ENCODE data around the gene ACTN1. TPM values are rescaled to one million over a fixed set of nuclear protein-coding genes. Genes with fewer than 3 reads are reported as not detected.

ACTN1 gene
- total RNA-seq, 1 experiment from 2014 or later = 212 TPM

DNA sequence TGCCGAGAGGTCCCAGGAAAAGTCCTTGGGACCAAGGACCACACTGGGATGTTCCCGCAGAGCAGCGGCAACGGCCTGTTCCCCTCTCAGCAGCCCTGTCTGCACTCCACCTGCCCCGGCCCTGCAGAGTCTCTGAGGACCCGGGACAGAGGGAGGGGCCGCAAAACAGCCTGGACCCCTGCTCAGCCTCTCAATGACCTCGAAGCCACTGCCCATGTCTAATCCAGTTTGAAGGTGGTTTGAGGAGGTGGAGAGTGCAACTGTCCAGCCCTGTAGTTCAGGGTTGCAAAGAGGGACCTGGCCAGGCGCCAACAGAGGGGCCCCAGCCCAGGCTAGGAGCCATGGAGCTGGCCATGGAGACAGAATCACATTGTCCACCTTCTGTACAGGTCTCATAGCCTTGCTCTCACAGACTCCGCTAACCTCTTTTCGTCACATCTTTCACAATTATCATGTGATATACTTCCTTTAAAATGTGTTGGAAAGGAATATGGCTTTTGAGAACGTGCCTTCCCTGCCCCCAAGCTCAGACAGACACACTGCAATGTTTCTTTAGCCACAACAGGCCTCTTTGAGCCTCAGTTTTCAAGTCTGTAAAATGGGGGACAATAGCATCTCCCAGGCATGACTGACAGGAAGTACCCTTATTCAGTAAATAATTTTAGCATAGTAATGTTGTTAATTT, 49.3 kb downstream of the ACTN1 start:
- TF ChIP-seq POLR2AphosphoS5 (IDR thresholded peaks at IDR 0.05; ENCODE audit: low read depth, low read length) (no peak), SIN3A (IDR thresholded peaks at IDR 0.05; ENCODE audit: borderline replicate concordance, insufficient read depth, low read depth, low read length) (no peak), TCF7L2 (IDR thresholded peaks at IDR 0.05; ENCODE audit: low read depth, low read length) (no peak), CTCF (IDR thresholded peaks at IDR 0.05) (no peak), REST (IDR thresholded peaks at IDR 0.05; ENCODE audit: insufficient read depth in 1 of 2, low read depth in 2 of 2, low read length in 1 of 2) (no peak)
- intact Hi-C loops (cut with micrococcal nuclease; ENCODE audit: unreplicated experiment) (no loop called here), in situ Hi-C loops (cut with HindIII; ENCODE audit: low pct_unique_long_range_greater_than_20kb, low sequenced_read_pairs) (no loop called here)
- CTCF ChIA-PET = no interaction called here
- Histone ChIP-seq H3K4me1 (ENCODE audit: control insufficient read depth, insufficient read depth, low read length) (peaks cover 10% of the 10 kb centered on the region), H3K4me3 (ENCODE audit: low read depth in 2 of 2, low read length in 2 of 2) (no peak overlapping the region), H3K9me3 (ENCODE audit: control insufficient read depth, insufficient read depth, low read depth, low read length) (no peaks in the 10 kb centered on the region), H3K36me3 (ENCODE audit: control insufficient read depth, insufficient read depth, low read length) (no peaks in the 10 kb centered on the region), H3K27me3 (ENCODE audit: control insufficient read depth, insufficient read depth, low read length) (no peaks in the 10 kb centered on the region), H3K27ac (ENCODE audit: low read length) (no peak overlapping the region)
- DNase-seq (ENCODE audit: low read depth, low spot score) (no peak), ATAC-seq (no peak)
- POLR2A ChIA-PET = no interaction called here
- BruUV-seq (replicated peaks) = no TSS peak

- no peak overlapping the region for H3K4me3 ChIP-seq (ENCODE audit: low read depth in 2 of 2, low read length in 2 of 2)
- no peaks in the 10 kb centered on the region for H3K27me3 ChIP-seq (ENCODE audit: control insufficient read depth, insufficient read depth, low read length)
- no peak overlapping the region for H3K27ac ChIP-seq (ENCODE audit: low read length)
- CTCF ChIA-PET = no interaction called here
- H3K4me1 ChIP-seq (ENCODE audit: control insufficient read depth, insufficient read depth, low read length) = peaks cover 10% of the 10 kb centered on the region
- intact Hi-C loops (cut with micrococcal nuclease; ENCODE audit: unreplicated experiment) (no loop called here), in situ Hi-C loops (cut with HindIII; ENCODE audit: low pct_unique_long_range_greater_than_20kb, low sequenced_read_pairs) (no loop called here)
- no peaks in the 10 kb centered on the region for H3K36me3 ChIP-seq (ENCODE audit: control insufficient read depth, insufficient read depth, low read length)
- no TSS peak for BruUV-seq (replicated peaks)
- no peak for DNase-seq (ENCODE audit: low read depth, low spot score)
- no peaks in the 10 kb centered on the region for H3K9me3 ChIP-seq (ENCODE audit: control insufficient read depth, insufficient read depth, low read depth, low read length)
- TF ChIP-seq SIN3A (IDR thresholded peaks at IDR 0.05; ENCODE audit: borderline replicate concordance, insufficient read depth, low read depth, low read length) (no peak), REST (IDR thresholded peaks at IDR 0.05; ENCODE audit: insufficient read depth in 1 of 2, low read depth in 2 of 2, low read length in 1 of 2) (no peak), TCF7L2 (IDR thresholded peaks at IDR 0.05; ENCODE audit: low read depth, low read length) (no peak), POLR2AphosphoS5 (IDR thresholded peaks at IDR 0.05; ENCODE audit: low read depth, low read length) (no peak), CTCF (IDR thresholded peaks at IDR 0.05) (no peak)
- POLR2A ChIA-PET = no interaction called here
- ATAC-seq = no peak
Observed at GRCh38 chr14:68928770-68929550, 50.1 kb downstream of the ACTN1 start.
